ENCODE measurements around the gene SERPINB1. TPM values are rescaled to one million over a fixed set of nuclear protein-coding genes. Genes with fewer than 3 reads are reported as not detected.

Gene SERPINB1
- total RNA-seq, 1 donor from 2014 or later, result 103 TPM

- no peak for DNase-seq (ENCODE audit: low spot score)
- H3K9me3 Mint-ChIP-seq, result no peaks in the 10 kb centered on the region
- H3K4me3 Mint-ChIP-seq (ENCODE audit: low read depth), result no peak overlapping the region
- intact Hi-C loops (cut with micrococcal nuclease), result loop anchor here (2.0 kb wide), 1 partner anchor 17 kb away; no protein-coding TSS in a partner anchor
- H3K27me3 Mint-ChIP-seq (ENCODE audit: low read depth), result no peaks in the 10 kb centered on the region
- peaks cover 40% of the 10 kb centered on the region for H3K4me1 Mint-ChIP-seq (ENCODE audit: low read depth)
- no peak overlapping the region for H3K27ac Mint-ChIP-seq
- peaks cover 74% of the 10 kb centered on the region for H3K36me3 Mint-ChIP-seq (ENCODE audit: low read depth)
Observed at GRCh38 chr6:2838251-2838650, 3.4 kb downstream of the SERPINB1 start.

- DNase-seq (ENCODE audit: low spot score), result no peak
- Mint-ChIP-seq H3K36me3 (ENCODE audit: low read depth) (peaks cover 87% of the 10 kb centered on the region), H3K4me1 (ENCODE audit: low read depth) (peaks cover 17% of the 10 kb centered on the region), H3K27me3 (ENCODE audit: low read depth) (no peaks in the 10 kb centered on the region), H3K27ac (no peak overlapping the region), H3K4me3 (ENCODE audit: low read depth) (no peak overlapping the region), H3K9me3 (no peaks in the 10 kb centered on the region)
- intact Hi-C loops (cut with micrococcal nuclease), result no loop called here
Observed at GRCh38 chr6:2834262-2834661, 7.4 kb downstream of the SERPINB1 start.

- peaks cover 12% of the 10 kb centered on the region for H3K4me1 Mint-ChIP-seq (ENCODE audit: low read depth)
Observed at GRCh38 chr6:2831392-2831791, 10.3 kb downstream of the SERPINB1 start.

GRCh38 chr6:2830183-2830582 lies 11.5 kb downstream of the SERPINB1 start:
- no peaks in the 10 kb centered on the region for H3K27me3 Mint-ChIP-seq (ENCODE audit: low read depth)
- peaks cover 58% of the 10 kb centered on the region for H3K36me3 Mint-ChIP-seq (ENCODE audit: low read depth)
- H3K4me3 Mint-ChIP-seq (ENCODE audit: low read depth), result no peak overlapping the region
- no peaks in the 10 kb centered on the region for H3K9me3 Mint-ChIP-seq
- no peak for DNase-seq (ENCODE audit: low spot score)
- peaks cover 6% of the 10 kb centered on the region for H3K4me1 Mint-ChIP-seq (ENCODE audit: low read depth)
- H3K27ac Mint-ChIP-seq, result no peak overlapping the region
- intact Hi-C loops (cut with micrococcal nuclease), result no loop called here

More at GRCh38 chr6:2831392-2831791, 10.3 kb downstream of the SERPINB1 start:
- intact Hi-C loops (cut with micrococcal nuclease), result no loop called here
- Mint-ChIP-seq H3K27me3 (ENCODE audit: low read depth) (no peaks in the 10 kb centered on the region), H3K36me3 (ENCODE audit: low read depth) (peaks cover 66% of the 10 kb centered on the region), H3K4me3 (ENCODE audit: low read depth) (no peak overlapping the region), H3K27ac (no peak overlapping the region), H3K9me3 (no peaks in the 10 kb centered on the region)
- DNase-seq (ENCODE audit: low spot score), result no peak

GRCh38 chr6:2829253-2829652 lies 12.4 kb downstream of the SERPINB1 start:
- H3K27ac Mint-ChIP-seq, result no peak overlapping the region
- intact Hi-C loops (cut with micrococcal nuclease), result no loop called here
- DNase-seq (ENCODE audit: low spot score), result no peak
- H3K36me3 Mint-ChIP-seq (ENCODE audit: low read depth), result peaks cover 53% of the 10 kb centered on the region
- H3K9me3 Mint-ChIP-seq, result no peaks in the 10 kb centered on the region
- peaks cover 3% of the 10 kb centered on the region for H3K4me1 Mint-ChIP-seq (ENCODE audit: low read depth)
- no peak overlapping the region for H3K4me3 Mint-ChIP-seq (ENCODE audit: low read depth)
- H3K27me3 Mint-ChIP-seq (ENCODE audit: low read depth), result no peaks in the 10 kb centered on the region

- Mint-ChIP-seq H3K9me3 (no peaks in the 10 kb centered on the region), H3K36me3 (ENCODE audit: low read depth) (peaks cover 47% of the 10 kb centered on the region), H3K4me1 (ENCODE audit: low read depth) (peaks cover 5% of the 10 kb centered on the region), H3K4me3 (ENCODE audit: low read depth) (no peak overlapping the region), H3K27me3 (ENCODE audit: low read depth) (no peaks in the 10 kb centered on the region), H3K27ac (no peak overlapping the region)
- DNase-seq (ENCODE audit: low spot score), result no peak
- intact Hi-C loops (cut with micrococcal nuclease), result no loop called here
Observed at GRCh38 chr6:2828629-2829028, 13.0 kb downstream of the SERPINB1 start.

- Mint-ChIP-seq H3K27me3 (ENCODE audit: low read depth) (no peaks in the 10 kb centered on the region), H3K27ac (no peak overlapping the region), H3K4me1 (ENCODE audit: low read depth) (peaks cover 5% of the 10 kb centered on the region), H3K36me3 (ENCODE audit: low read depth) (peaks cover 33% of the 10 kb centered on the region), H3K4me3 (ENCODE audit: low read depth) (no peak overlapping the region), H3K9me3 (peaks cover 5% of the 10 kb centered on the region)
- intact Hi-C loops (cut with micrococcal nuclease), result no loop called here
- DNase-seq (ENCODE audit: low spot score), result no peak
Observed at GRCh38 chr6:2827142-2827541, 14.5 kb downstream of the SERPINB1 start.

- DNase-seq (ENCODE audit: low spot score), result no peak
- Mint-ChIP-seq H3K27ac (no peak overlapping the region), H3K4me1 (ENCODE audit: low read depth) (peaks cover 4% of the 10 kb centered on the region), H3K9me3 (peaks cover 6% of the 10 kb centered on the region), H3K27me3 (ENCODE audit: low read depth) (no peaks in the 10 kb centered on the region), H3K36me3 (ENCODE audit: low read depth) (peaks cover 28% of the 10 kb centered on the region), H3K4me3 (ENCODE audit: low read depth) (no peak overlapping the region)
- intact Hi-C loops (cut with micrococcal nuclease), result no loop called here
Observed at GRCh38 chr6:2826131-2826530, 15.5 kb downstream of the SERPINB1 start.

- H3K27ac Mint-ChIP-seq, result no peak overlapping the region
- peaks cover 12% of the 10 kb centered on the region for H3K36me3 Mint-ChIP-seq (ENCODE audit: low read depth)
- no peak for DNase-seq (ENCODE audit: low spot score)
- H3K4me3 Mint-ChIP-seq (ENCODE audit: low read depth), result no peak overlapping the region
- peaks cover 6% of the 10 kb centered on the region for H3K9me3 Mint-ChIP-seq
- H3K4me1 Mint-ChIP-seq (ENCODE audit: low read depth), result peaks cover 26% of the 10 kb centered on the region
- H3K27me3 Mint-ChIP-seq (ENCODE audit: low read depth), result no peaks in the 10 kb centered on the region
- intact Hi-C loops (cut with micrococcal nuclease), result no loop called here
Observed at GRCh38 chr6:2823104-2823850, 18.4 kb downstream of the SERPINB1 start.

- H3K4me3 Mint-ChIP-seq (ENCODE audit: low read depth), result no peak overlapping the region
- intact Hi-C loops (cut with micrococcal nuclease), result loop anchor here (2.0 kb wide), 1 partner anchor 17 kb away; no protein-coding TSS in a partner anchor
- H3K4me1 Mint-ChIP-seq (ENCODE audit: low read depth), result peaks cover 35% of the 10 kb centered on the region
- peaks cover 18% of the 10 kb centered on the region for H3K9me3 Mint-ChIP-seq
- no peak for DNase-seq (ENCODE audit: low spot score)
- no peak overlapping the region for H3K27ac Mint-ChIP-seq
- peaks cover 23% of the 10 kb centered on the region for H3K36me3 Mint-ChIP-seq (ENCODE audit: low read depth)
- no peaks in the 10 kb centered on the region for H3K27me3 Mint-ChIP-seq (ENCODE audit: low read depth)
Observed at GRCh38 chr6:2821554-2821953, 20.1 kb downstream of the SERPINB1 start.

- intact Hi-C loops (cut with micrococcal nuclease), result loop anchor here (2.0 kb wide), 1 partner anchor 18 kb away; no protein-coding TSS in a partner anchor
- Mint-ChIP-seq H3K27me3 (ENCODE audit: low read depth) (no peaks in the 10 kb centered on the region), H3K4me3 (ENCODE audit: low read depth) (no peak overlapping the region), H3K9me3 (peaks cover 29% of the 10 kb centered on the region), H3K4me1 (ENCODE audit: low read depth) (peaks cover 35% of the 10 kb centered on the region), H3K27ac (no peak overlapping the region), H3K36me3 (ENCODE audit: low read depth) (peaks cover 28% of the 10 kb centered on the region)
- no peak for DNase-seq (ENCODE audit: low spot score)
Observed at GRCh38 chr6:2820415-2820814, 21.2 kb downstream of the SERPINB1 start.

- Mint-ChIP-seq H3K27me3 (ENCODE audit: low read depth) (no peaks in the 10 kb centered on the region), H3K27ac (peak overlapping the region; percentile 54), H3K36me3 (ENCODE audit: low read depth) (peaks cover 31% of the 10 kb centered on the region), H3K4me1 (ENCODE audit: low read depth) (peaks cover 35% of the 10 kb centered on the region), H3K9me3 (peaks cover 33% of the 10 kb centered on the region), H3K4me3 (ENCODE audit: low read depth) (no peak overlapping the region)
- DNase-seq (ENCODE audit: low spot score), result no peak
- intact Hi-C loops (cut with micrococcal nuclease), result loop anchor here (2.0 kb wide), 2 partner anchors 19 kb away; no protein-coding TSS in a partner anchor
Observed at GRCh38 chr6:2819978-2820377, 21.7 kb downstream of the SERPINB1 start.

- no peak overlapping the region for H3K27ac Mint-ChIP-seq
- peaks cover 35% of the 10 kb centered on the region for H3K4me1 Mint-ChIP-seq (ENCODE audit: low read depth)
- no peak overlapping the region for H3K4me3 Mint-ChIP-seq (ENCODE audit: low read depth)
- intact Hi-C loops (cut with micrococcal nuclease), result loop anchor here (2.0 kb wide), 1 partner anchor 18 kb away; no protein-coding TSS in a partner anchor
- H3K9me3 Mint-ChIP-seq, result peaks cover 33% of the 10 kb centered on the region
- no peaks in the 10 kb centered on the region for H3K27me3 Mint-ChIP-seq (ENCODE audit: low read depth)
- peaks cover 27% of the 10 kb centered on the region for H3K36me3 Mint-ChIP-seq (ENCODE audit: low read depth)
- no peak for DNase-seq (ENCODE audit: low spot score)
Observed at GRCh38 chr6:2819115-2819514, 22.5 kb downstream of the SERPINB1 start.
